Epidermal melanocyte (primary cell): Measurements from ENCODE around the gene GPR21.

Source experiments
- DNase-seq: peaks from one replicate; pipeline ENCODE4 v3.0.0; 2011; ENCODE audit warnings: low spot score; ENCODE audit not compliant: insufficient read length

GPR21 gene

GRCh38 chr9:123033352-123033751, at the start of gene GPR21:
GPR21 (plus strand) TSS chr9:123033667; CDS start chr9:123034567, 900 bp downstream.
- DNase-seq: no peak

- no peak for DNase-seq
Observed at GRCh38 chr9:122986010-122986409, 47.5 kb upstream of the GPR21 start.

GRCh38 chr9:122988141-122988540, 45.3 kb upstream of the GPR21 start:
- DNase-seq: no peak

- no peak for DNase-seq
Observed at GRCh38 chr9:122988920-122989621, 44.4 kb upstream of the GPR21 start.

GRCh38 chr9:122991370-122991830, 42.1 kb upstream of the GPR21 start:
- DNase-seq: peak; percentile 74

- no peak for DNase-seq
Observed at GRCh38 chr9:122996586-122996985, 36.9 kb upstream of the GPR21 start.

- DNase-seq: no peak
Observed at GRCh38 chr9:122998448-122998847, 35.0 kb upstream of the GPR21 start.

- no peak for DNase-seq
Observed at GRCh38 chr9:123000371-123001068, 32.9 kb upstream of the GPR21 start.

GRCh38 chr9:123002754-123003153, 30.7 kb upstream of the GPR21 start:
- DNase-seq: no peak

GRCh38 chr9:123003466-123003865, 30.0 kb upstream of the GPR21 start:
- DNase-seq: no peak

GRCh38 chr9:123005964-123006363, 27.5 kb upstream of the GPR21 start:
- DNase-seq: no peak

GRCh38 chr9:123007269-123007668, 26.2 kb upstream of the GPR21 start:
- DNase-seq: no peak

- DNase-seq: no peak
Observed at GRCh38 chr9:123008909-123009308, 24.6 kb upstream of the GPR21 start.

- DNase-seq: no peak
Observed at GRCh38 chr9:123011380-123011779, 22.1 kb upstream of the GPR21 start.

GRCh38 chr9:123011878-123012528, 21.5 kb upstream of the GPR21 start:
- DNase-seq: no peak

GRCh38 chr9:123016631-123017030, 16.8 kb upstream of the GPR21 start:
- no peak for DNase-seq

- DNase-seq: no peak
Observed at GRCh38 chr9:123020796-123021195, 12.7 kb upstream of the GPR21 start.

GRCh38 chr9:123026425-123026824, 7.0 kb upstream of the GPR21 start:
- no peak for DNase-seq

- no peak for DNase-seq
Observed at GRCh38 chr9:123027517-123027916, 6.0 kb upstream of the GPR21 start.

GRCh38 chr9:123028136-123028535, 5.3 kb upstream of the GPR21 start:
- DNase-seq: no peak

- DNase-seq: no peak
Observed at GRCh38 chr9:123028973-123029372, 4.5 kb upstream of the GPR21 start.

- no peak for DNase-seq
Observed at GRCh38 chr9:123031963-123032362, 1.5 kb upstream of the GPR21 start.
